COLO668 (cell line): ENCODE measurements around the gene PALLD.
"Not testable (repeated sequence)": the region's sequence is repeated elsewhere in the genome, so short reads cannot be mapped to it uniquely, and the experiment has no call there.

Source experiments
- DNase-seq: peaks from one replicate; lab custom pipeline; 2025; ENCODE audit not compliant: unreplicated experiment; lab: John Stamatoyannopoulos, UW

The PALLD gene

DNA sequence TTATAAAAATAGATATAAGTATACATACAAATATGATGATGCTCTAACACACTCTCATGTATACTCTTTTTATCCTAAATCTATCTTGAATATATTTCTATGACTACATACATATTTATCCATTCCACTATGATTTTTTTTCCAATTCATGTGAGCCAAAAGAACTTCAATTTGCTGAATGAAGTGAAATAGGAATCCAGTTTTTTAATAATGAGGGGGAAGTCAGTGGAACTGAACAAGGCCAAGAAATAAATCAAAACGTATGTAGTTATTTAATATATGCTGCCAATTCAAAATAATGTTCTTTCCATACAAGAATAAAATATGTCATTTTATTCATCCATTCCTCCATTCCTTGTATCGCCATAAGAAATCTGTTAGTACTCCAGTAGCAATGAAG is 6.1 kb upstream of the PALLD start:
- no peak for DNase-seq

DNA sequence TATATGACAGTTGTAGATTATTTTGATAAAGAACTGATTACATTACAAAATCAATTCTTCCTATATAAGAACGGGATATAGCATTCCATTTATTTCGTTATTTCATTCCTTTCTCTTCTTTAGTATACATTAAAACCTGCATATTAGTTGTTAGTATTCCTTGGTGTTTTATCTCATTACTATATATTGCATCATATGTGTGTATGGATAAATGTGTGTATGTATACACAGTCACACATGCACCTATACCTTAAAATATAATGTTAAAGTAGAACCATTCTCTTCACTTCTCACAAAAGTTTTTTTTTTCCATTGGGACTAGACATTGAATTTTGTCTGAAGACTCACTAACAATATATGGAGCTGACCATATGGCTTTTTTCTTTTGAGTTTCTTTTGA is 5.3 kb upstream of the PALLD start:
- no peak for DNase-seq

DNA sequence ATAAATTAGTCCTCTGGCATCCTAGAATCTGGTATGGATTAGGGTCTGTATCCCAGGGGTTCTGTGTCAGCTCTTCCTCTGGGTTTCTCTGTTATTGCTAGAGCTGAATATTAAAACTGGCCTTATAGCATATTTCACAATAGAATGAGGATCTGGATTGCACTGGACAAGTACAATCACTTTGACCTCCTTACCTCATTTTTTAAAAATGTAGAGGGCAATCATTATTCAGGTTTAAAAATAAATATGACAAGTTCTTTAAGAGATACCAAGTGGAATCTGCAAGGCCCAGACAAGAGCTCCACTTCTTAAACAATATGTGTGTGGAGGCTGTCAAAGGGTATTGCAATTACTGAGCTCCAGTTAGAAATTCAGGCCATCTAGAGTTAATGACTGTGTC is 1.4 kb downstream of the PALLD start:
- DNase-seq, result no peak

DNA sequence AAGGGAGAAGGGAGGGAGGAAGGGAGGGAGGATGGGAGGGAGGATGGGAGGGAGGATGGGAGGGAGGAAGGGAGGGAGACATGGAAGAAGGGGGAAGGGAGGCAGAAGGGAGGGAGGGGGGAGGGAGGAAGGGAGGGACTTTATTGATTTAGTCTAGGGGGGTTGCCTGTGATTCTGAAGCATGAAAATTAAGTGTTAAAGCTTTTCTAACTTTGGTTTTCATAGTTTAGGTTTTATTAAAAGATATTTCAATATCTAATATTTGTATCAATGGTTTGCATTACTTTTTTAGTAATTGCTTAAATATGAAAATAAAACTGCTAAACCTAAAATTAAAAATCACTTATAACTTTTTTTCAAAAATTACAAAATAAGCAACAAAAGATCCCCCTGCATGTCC is 2.4 kb downstream of the PALLD start:
- no peak for DNase-seq

DNA sequence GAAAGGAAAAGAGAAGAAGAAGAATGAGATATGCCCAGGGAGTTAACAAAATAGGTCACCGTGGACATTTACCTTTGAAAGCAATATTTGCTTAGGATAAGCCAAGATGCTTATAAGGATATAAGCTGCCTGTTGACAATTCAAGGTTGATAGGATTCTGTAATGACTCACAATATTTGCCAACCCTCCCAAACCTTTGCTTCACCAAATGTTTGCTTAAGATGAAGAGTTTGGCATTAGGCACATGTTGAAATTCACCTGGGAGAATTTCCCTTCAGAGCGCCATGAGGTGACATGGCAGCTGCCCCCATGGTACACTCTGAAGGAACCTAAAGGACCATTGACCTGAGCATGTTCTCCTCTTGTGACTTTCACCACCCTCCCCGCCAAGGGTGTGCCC is 4.6 kb downstream of the PALLD start:
- DNase-seq, result peak; percentile 33

DNA sequence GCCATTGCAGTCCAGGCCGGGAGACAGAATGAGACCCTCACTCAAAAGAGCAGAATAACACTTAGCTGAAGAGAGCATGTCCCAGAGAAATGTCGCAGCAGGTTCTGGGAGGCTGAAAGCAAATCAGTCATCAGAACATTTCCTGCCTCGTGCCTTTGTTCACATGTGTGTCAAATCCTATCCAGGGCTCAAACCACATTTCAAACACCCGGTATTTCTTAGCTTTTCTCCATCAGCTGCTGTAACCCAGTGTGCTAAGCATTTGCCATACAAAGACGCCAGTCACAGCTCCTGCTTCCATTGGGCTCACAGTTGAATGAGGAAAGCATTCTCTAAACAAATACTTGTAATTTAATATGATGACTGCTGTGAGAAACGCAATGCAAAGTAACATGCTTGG is 6.0 kb downstream of the PALLD start:
- DNase-seq, result no peak

DNA sequence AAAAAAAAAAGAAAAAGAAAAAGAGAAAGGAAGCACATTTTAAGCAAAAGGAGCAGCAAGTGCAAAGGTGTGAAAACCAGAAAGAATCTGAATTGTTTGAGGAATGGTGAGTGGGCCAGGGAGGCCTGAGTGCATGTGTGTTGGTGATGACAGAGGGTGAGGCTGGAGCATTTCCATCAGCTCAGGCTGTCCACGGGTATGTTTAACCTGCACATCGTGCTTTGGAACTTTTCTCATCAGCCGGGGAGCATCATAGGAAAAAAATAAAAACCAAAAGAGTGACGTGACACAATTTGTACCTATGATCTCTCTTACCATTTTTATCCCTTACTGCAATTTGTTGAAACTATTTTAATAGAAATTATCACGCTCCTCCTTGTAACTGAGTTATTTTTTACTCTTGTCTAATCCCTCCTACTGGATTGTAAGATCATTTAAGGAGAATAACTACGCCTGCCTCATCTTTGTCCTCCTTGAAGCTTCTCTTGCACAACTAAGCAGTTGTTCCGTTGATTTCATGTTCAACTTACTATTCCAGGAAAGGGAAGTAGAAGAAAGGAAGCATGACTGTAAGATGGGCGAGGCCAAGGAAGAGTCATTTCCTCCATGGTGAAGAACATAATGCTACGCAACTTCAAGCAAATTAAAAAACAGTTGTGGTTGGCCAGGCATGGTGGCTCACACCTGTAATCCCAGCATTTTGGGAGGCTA is 7.0 kb downstream of the PALLD start:
- DNase-seq, result no peak

DNA sequence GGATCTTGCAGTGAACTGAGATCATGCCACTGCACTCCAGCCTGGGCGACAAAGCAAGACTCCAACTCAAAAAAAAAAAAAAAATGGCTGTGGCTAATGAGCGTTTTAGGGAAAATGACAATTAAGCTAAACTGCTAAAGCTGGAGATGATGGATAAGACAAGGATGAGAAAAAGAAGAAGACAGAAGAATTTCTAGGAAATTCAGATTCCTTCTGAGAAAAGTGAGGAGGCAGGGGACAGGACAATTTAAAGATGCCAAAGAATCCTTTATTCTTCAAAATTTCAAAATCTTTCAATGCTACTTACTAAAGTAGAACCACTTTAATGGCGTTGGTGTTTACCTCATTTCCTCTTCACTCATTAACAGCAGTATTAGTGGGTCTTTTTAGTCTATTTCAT is 7.7 kb downstream of the PALLD start:
- DNase-seq, result no peak

DNA sequence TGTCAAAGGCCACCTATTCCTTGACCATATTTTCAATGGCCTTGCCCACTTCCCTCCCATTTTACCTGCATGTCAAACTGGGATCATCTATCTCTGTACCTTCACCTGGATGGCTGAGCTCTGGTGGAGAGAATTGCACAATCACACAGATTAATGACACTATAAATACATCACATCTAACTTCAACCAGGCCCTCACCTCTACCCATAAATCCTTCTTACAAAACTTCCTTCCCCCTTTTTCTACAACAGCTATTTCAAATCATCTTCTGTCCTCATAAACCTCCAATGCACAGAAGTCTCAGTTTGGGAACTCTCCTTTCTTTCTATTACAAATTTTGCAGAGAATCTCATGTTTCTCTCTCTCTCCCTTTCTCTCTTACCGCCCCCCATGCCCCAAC is 9.2 kb downstream of the PALLD start:
- DNase-seq, result no peak

DNA sequence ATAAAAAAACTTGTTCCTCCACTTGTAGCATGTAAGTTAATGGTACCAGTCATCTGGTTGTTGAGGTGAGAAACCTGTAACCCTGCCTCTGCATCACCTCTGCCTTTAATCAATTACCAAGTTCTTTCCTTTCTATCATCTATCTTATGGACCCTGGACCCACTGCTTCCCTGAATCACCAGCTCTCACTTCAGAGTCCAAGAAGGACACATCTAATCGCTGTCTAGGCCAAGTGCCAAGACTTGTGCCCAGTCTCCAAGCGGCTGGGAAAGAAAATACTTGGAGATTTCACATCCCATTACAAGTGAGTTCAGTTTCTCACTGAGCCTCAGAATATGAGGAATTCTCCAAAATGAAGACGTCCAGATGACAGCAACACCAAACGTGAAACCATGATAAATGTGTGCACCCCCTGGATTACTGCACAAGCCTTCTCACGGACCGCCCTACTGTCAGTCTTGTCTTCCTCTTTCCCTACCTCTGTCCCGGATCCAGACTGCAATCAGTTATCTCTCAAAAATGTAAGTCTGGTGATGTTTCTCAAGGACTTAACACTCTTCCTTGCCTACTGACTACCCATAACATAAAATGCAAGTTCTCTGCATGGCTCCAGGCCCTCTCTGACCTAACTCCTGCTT is 10.4 kb downstream of the PALLD start:
- DNase-seq, result no peak

DNA sequence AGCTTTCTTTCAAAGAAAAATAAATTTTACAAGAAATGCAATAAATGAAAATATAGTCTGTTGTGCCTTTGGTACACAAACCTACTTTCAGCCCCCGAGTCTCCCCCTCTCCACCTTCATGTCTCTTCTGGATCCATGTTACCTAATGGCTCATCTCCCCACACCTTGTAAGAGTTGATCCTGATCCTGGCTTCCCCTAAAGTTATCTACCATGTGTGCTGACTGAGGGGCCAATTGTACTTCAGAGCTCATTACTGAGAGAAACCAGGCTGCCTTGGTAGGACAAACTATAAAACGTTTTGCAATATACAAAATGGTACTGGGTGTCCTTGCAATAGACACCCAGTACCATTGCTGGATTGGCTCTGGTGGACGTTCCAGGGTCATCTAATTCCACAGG is 11.8 kb downstream of the PALLD start:
- DNase-seq, result no peak

DNA sequence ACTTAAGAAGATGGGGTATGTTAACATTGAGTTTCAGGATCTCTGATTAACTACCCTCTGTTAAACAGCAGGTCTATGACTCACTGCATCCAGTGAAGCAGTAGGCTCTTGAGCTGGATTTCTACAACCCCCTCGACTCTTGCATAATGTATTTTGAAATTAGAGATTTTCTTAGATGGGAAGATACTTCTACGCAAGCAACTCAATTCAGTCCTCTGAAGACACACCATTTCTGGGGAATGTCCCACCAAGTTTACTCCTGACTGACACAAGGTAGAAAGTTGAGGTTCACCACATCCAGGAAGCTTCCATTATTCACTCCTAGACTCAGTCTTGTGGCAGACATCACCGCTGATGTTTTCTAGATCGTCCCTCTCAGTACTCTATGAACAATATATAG is 12.9 kb downstream of the PALLD start:
- DNase-seq, result no peak

DNA sequence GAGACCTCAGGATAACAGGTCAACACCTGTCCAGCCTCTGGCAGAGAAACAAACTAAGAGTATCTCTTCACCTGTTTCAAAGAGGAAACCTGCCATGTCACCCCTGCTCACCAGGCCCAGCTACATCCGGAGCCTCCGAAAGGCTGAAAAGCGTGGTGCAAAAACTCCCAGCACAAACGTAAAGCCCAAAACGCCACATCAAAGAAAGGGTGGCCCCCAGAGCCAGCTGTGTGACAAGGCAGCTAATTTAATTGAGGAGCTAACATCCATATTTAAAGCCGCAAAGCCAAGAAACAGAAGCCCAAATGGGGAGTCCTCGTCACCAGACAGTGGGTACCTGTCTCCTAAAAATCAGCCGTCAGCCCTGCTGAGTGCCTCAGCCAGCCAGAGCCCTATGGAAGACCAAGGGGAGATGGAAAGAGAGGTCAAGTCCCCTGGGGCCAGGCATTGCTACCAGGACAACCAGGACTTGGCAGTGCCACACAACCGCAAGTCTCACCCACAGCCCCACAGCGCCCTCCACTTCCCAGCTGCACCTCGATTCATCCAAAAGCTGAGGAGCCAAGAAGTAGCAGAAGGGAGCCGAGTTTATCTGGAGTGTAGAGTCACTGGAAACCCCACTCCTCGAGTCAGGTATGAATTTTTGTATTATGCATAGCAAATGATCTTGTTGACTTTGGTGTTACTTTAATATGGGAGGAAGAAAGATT is 15.1 kb downstream of the PALLD start:
- no peak for DNase-seq

DNA sequence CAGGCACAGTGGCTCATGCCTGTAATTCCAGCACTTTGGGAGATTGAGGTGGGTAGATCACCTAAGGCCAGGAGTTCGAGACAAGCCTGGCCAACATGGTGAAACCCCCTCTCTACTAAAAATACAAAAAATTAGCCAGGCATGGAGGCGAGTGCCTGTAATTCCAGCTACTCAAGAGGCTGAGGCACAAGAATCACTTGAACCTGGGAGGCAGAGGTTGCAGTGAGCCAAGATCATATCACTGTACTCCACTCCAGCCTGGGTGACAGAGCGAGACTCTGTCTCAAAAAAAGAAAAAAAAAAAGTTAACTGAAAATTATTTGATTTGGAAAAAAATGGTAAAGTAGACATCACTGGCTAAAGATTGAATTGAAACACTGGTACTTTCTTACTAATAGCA is 17.0 kb downstream of the PALLD start:
- DNase-seq, result not testable (repeated sequence)

DNA sequence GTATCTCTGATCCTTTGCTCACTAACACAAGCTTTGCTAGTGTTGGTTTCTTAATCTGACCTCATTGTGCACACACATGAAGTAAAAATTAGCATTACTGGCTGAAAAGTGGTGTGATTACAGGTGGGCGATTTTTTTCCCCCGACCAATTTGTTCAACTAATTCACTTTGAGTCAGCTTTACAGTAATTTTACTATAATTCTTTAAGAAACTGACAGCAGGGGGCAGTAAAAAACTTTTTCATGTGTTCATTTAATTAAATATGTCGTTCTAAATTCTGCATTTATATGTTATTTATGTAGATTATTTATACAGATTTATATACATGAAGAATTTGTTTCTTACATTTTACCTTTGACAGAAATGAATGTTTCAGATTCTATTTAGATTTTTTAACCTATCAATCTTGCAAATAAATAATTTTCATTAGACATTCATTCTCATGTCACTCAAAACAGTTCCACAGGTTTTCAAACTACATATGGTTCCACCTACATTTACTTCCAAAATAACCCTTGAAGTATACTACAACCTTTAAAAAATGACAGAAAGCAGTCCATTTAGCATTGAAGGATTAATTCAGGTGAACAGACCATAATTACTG is 17.5 kb downstream of the PALLD start:
- no peak for DNase-seq

DNA sequence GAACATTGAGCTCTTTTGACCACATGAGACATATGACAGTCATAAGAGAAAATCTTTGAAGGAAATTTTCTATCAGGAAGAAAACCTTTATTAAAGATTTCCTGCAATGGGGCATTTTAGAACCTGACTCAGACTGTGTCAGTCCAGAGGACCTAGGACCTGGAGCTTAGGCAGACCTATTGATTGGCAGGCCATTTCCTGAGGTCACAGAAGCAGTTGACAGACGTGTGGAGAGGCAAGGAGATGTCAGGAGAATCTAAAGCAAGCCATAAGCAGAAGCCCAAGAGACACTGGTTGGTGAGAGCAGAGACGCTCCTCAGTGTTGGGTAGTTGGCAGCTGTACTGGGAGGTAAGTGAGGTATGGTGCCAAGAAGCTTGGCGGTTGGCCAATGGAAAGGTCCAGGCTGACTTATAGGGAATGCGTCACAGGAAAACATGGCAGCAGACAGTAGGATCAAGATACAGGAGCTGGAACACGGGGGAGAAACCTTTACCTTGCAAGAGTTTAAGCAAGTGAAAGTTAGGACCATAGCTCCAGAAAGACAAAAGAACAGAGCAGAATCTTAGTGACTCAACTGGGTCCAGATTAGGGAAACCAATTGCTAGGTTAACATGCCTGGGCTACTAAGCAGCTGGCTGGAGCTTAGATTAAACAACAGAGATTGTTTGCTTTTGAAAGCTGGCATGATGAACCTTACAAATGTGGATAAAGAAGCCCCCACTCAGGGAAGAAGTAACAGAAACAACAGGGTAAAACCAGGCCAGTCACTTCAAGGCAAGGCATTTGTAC is 18.6 kb downstream of the PALLD start:
- DNase-seq, result no peak

DNA sequence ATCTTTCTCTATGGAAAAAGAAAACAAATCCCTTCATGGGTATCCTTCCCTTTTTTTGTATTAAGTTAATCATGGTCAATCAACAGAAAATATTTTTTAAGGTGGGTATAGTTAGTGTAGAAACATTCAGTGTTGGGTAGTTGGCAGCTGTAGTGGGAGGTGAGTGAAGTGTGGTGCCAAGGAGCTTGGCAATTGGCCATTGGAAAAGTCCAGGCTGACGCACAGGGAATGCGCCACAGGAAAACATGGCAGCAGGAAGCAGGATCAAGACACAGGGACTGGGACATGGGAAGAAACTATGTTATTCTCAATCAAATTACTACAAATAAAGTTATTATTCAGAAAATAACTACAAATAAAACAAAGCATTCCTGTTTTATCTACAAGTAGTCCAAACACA is 20.0 kb downstream of the PALLD start:
- DNase-seq, result no peak

DNA sequence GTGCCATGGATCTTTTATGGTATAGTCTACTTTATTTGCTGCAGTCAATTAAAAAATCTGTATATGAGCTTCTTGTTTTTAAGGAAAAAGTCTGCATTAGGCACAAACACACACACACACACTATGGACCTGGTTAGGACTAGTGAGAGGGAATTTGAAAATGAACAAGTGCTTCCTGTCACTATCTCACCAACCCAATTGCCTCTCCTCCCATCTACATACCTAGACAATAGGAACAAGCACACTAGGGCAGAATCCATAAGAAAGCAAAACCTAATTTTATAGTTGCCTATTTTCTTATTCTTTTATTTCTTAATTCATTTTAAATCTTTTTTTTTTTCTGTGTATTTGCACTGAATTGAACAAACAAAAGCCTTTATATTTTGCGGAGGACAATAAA is 22.7 kb downstream of the PALLD start:
- no peak for DNase-seq

DNA sequence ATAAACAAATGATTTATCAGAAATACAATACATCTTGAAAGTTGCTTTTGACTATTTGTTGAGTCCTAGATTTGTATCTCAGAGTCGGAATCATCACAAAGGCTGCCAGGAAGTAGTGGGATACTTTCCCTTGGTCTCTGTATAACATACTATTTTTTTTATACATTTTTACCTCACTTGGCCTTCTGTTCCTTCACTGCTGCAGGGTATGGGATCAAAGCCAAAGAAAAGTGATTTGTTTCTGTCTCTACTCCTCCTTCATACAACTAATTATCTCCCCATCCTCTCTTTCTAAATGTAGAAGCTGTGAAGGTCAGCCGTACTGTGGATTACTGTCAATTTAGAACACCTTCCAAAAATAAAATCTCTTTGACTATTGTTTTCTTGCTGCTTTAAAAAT is 24.9 kb downstream of the PALLD start:
- DNase-seq, result no peak

DNA sequence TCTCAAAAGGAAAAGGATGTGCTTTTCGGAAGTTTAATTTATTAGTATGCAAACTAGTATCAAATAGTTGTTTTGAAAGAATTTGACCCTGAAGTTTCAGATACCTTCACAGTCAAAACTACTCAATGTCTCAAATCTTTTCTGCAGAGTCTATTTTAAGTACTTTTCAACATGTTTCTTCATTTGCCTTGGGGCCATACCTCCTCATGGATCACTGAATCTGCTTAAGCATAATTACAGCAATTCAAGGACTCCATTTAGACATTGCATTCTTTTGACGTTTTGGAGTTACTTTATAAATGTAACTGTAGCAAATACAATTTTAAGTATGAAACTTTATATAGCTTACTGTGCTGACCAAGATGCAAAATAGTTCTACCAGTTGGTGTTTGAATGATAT is 25.5 kb downstream of the PALLD start:
- no peak for DNase-seq

DNA sequence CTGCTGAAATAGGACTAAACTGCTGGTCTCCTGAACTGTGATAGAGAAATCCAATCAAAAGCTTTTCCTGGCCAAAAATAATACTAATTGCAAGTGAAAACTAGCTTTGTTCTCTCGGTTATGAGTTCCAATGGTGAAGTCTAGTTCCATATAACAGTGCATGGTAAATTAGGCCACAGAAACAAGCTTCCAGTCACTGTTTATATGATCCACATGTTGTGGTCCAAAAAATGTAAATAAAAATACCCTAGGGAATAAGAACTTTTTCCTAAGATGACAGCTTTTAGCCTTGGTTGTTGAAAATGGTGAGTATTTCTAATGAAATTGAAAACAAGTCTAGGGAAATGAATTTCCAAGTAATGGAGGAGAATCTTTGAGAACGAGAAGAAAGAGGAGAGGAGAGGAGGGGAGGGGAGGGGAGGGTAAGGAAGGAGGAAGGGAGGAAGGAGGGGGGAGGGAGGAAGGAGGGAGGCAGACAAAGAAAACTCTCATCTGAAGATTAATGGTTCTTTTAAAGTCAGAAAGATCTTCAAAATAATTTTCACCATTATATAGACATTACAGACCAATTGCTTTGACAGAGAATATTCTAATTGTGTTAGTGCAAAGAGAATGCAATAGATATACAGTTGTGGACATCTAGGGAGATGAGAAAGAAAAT is 26.1 kb downstream of the PALLD start:
- no peak for DNase-seq
